HL-60 (cell line): ENCODE measurements around the gene NRXN3.

Experiments used
- DNase-seq, 2 experiments: peaks; one replicate each; pipeline ENCODE4 v3.0.0-alpha.2; 2010 to 2020; ENCODE audit warnings: low read depth in 1 of 2, low spot score in 1 of 2
- H3K27ac ChIP-seq: fragments of 250-450 bp; sonication (Bioruptor Pico); replicated peaks from 2 replicates; pipeline ENCODE4 v1.5.1; 2020; ENCODE audit warnings: mild to moderate bottlenecking, moderate library complexity
- H3K27me3 ChIP-seq: fragments of 250-450 bp; sonication (Bioruptor Pico); 2 replicates; pipeline ENCODE4 v1.5.1; 2021; ENCODE audit warnings: mild to moderate bottlenecking, moderate library complexity; ENCODE audit not compliant: insufficient read depth, poor library complexity, severe bottlenecking
- H3K4me3 ChIP-seq: replicated peaks from 2 replicates; pipeline ENCODE4 v1.5.1; 2011; ENCODE audit warnings: mild to moderate bottlenecking, control low read depth, low read length; ENCODE audit not compliant: insufficient read depth
- GABPA ChIP-seq: IDR thresholded peaks from 2 replicates; pipeline ENCODE4 v1.6.1; 2012; ENCODE audit warnings: low read depth
- POLR2AphosphoS5 ChIP-seq: IDR thresholded peaks from 2 replicates; pipeline ENCODE4 v1.6.1; 2012; ENCODE audit warnings: low read depth
- REST ChIP-seq: IDR thresholded peaks from 2 replicates; pipeline ENCODE4 v1.6.1; 2012; ENCODE audit warnings: low read depth; ENCODE audit not compliant: insufficient replicate concordance
- SPI1 ChIP-seq: IDR thresholded peaks from 2 replicates; pipeline ENCODE4 v1.6.1; 2012; ENCODE audit warnings: low read depth, mild to moderate bottlenecking, borderline replicate concordance
- TF ChIP-seq, protein P1 (sequence below): IDR thresholded peaks from one replicate; pipeline ENCODE4 v1.5.1; 2011; ENCODE audit warnings: low read length, control low read depth, inconsistent platforms; ENCODE audit not compliant: insufficient read depth

Gene NRXN3

DNA sequence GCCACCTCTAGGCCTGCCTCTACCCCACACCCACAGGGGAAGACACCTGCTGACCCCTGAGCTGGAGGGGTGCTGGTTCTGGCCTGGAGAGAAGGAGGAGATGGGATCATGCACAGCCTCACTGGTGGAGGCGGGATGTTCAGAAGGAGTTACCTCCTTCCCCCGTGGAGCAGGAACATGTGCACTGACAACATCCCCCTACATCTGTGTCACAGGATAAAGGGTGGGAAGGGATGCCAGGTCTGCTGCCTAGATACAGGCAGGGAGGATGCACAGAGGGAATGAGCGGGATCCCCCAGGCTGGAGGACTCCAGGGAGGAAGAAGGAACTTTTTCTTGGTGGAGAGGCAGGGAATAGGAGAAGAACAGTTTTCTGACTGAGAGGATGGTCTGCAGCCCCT is 8.8 kb downstream of the NRXN3 start:
- Histone ChIP-seq H3K27me3 (no peaks in the 10 kb centered on the region), H3K27ac (no peak overlapping the region), H3K4me3 (no peak overlapping the region)
- TF ChIP-seq SPI1 = no peak
- TF ChIP-seq REST = no peak
- TF ChIP-seq POLR2AphosphoS5 = no peak
- TF ChIP-seq, protein P1, sequence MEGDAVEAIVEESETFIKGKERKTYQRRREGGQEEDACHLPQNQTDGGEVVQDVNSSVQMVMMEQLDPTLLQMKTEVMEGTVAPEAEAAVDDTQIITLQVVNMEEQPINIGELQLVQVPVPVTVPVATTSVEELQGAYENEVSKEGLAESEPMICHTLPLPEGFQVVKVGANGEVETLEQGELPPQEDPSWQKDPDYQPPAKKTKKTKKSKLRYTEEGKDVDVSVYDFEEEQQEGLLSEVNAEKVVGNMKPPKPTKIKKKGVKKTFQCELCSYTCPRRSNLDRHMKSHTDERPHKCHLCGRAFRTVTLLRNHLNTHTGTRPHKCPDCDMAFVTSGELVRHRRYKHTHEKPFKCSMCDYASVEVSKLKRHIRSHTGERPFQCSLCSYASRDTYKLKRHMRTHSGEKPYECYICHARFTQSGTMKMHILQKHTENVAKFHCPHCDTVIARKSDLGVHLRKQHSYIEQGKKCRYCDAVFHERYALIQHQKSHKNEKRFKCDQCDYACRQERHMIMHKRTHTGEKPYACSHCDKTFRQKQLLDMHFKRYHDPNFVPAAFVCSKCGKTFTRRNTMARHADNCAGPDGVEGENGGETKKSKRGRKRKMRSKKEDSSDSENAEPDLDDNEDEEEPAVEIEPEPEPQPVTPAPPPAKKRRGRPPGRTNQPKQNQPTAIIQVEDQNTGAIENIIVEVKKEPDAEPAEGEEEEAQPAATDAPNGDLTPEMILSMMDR = no peak
- no peak for TF ChIP-seq GABPA
- DNase-seq = no peak

GRCh38 chr14:78181270-78181669 is 11.1 kb downstream of the NRXN3 start:
- Histone ChIP-seq H3K4me3 (no peak overlapping the region), H3K27me3 (no peaks in the 10 kb centered on the region), H3K27ac (no peak overlapping the region)
- DNase-seq = no peak
- TF ChIP-seq SPI1 = no peak
- no peak for TF ChIP-seq POLR2AphosphoS5

- DNase-seq = no peak
- TF ChIP-seq, protein P1 = no peak
- no peak for TF ChIP-seq REST
- TF ChIP-seq GABPA = no peak
- TF ChIP-seq POLR2AphosphoS5 = no peak
- TF ChIP-seq SPI1 = no peak
- Histone ChIP-seq H3K4me3 (no peak overlapping the region), H3K27me3 (no peaks in the 10 kb centered on the region), H3K27ac (no peak overlapping the region)
These were observed 12.5 kb downstream of the NRXN3 start for GRCh38 chr14:78182722-78183121.

- Histone ChIP-seq H3K4me3 (no peak overlapping the region), H3K27me3 (no peaks in the 10 kb centered on the region), H3K27ac (no peak overlapping the region)
- no peak for TF ChIP-seq REST
- no peak for TF ChIP-seq GABPA
- TF ChIP-seq, protein P1 = no peak
- TF ChIP-seq POLR2AphosphoS5 = no peak
- TF ChIP-seq SPI1 = no peak
- no peak for DNase-seq
These were observed 14.0 kb downstream of the NRXN3 start for GRCh38 chr14:78184157-78184556.
